H1 (cell line): ENCODE measurements around the gene DNAJC7.

Experiments
- CHD1 ChIP-seq: IDR thresholded peaks from 2 replicates; pipeline ENCODE4 v1.6.1; 2012; ENCODE audit warnings: low read depth, low read length, improper control_type of control experiment
- CREB1 ChIP-seq: IDR thresholded peaks from 2 replicates; pipeline ENCODE4 v1.6.1; 2012; ENCODE audit warnings: inconsistent platforms
- CTCF ChIP-seq, 3 experiments: IDR thresholded peaks; 1 replicate in 2 of 3; 2 replicates in 1 of 3; pipeline versions ENCODE4 v1.5.1 to v1.6.1; 2011; ENCODE audit warnings: low read length in 3 of 3, mild to moderate bottlenecking in 3 of 3, inconsistent platforms in 2 of 3, low read depth in 1 of 3, moderate library complexity in 1 of 3; ENCODE audit not compliant: insufficient read depth in 1 of 3; ENCODE audit errors: control extremely low read depth in 1 of 3
- E2F6 ChIP-seq: IDR thresholded peaks from 2 replicates; pipeline ENCODE4 v1.6.1; 2012; ENCODE audit warnings: inconsistent platforms
- EP300 ChIP-seq, 2 experiments: IDR thresholded peaks; 1 replicate in 1 of 2; 2 replicates in 1 of 2; pipeline ENCODE4 v1.6.1; 2011 to 2012; ENCODE audit warnings: low read depth in 2 of 2, low read length in 2 of 2, mild to moderate bottlenecking in 2 of 2, borderline replicate concordance in 1 of 2, inconsistent platforms in 1 of 2, moderate library complexity in 1 of 2
- EZH2 ChIP-seq: fragments of 200-600 bp; sonication (generic); IDR thresholded peaks from 2 replicates; pipeline ENCODE4 v1.7.1; 2012; ENCODE audit warnings: low read depth, mild to moderate bottlenecking, moderate library complexity, low read length, inconsistent platforms; ENCODE audit not compliant: severe bottlenecking
- FOSL1 ChIP-seq: IDR thresholded peaks from 2 replicates; pipeline ENCODE4 v1.6.1; 2011; ENCODE audit warnings: mild to moderate bottlenecking, low read depth, low read length, moderate library complexity; ENCODE audit not compliant: insufficient read depth
- POLR2AphosphoS5 ChIP-seq: IDR thresholded peaks from 2 replicates; pipeline ENCODE4 v1.6.1; 2011; ENCODE audit warnings: low read depth, low read length
- SUZ12 ChIP-seq: fragments of 200-600 bp; sonication (generic); IDR thresholded peaks from 2 replicates; pipeline ENCODE4 v1.6.1; 2012; ENCODE audit warnings: mild to moderate bottlenecking, inconsistent platforms, low read length, moderate library complexity, mixed read lengths

- no peak for TF ChIP-seq CTCF (IDR thresholded peaks at IDR 0.05; ENCODE audit: control extremely low read depth in 1 of 3, insufficient read depth in 1 of 3, low read depth in 1 of 3, low read length in 3 of 3)
- TF ChIP-seq FOSL1, result no peak
- TF ChIP-seq CREB1, result no peak
- TF ChIP-seq CHD1, result no peak
- TF ChIP-seq SUZ12, result no peak
- TF ChIP-seq E2F6, result no peak
- no peak for TF ChIP-seq EZH2
- no peak for TF ChIP-seq EP300 (IDR thresholded peaks at IDR 0.05; ENCODE audit: borderline replicate concordance in 1 of 2, low read depth in 2 of 2, low read length in 2 of 2)
- no peak for TF ChIP-seq POLR2AphosphoS5
Measured at GRCh38 chr17:41987642-41988041, 29.6 kb downstream of the DNAJC7 start.
